ENCODE measurements around the gene ZMYND8. TPM values are rescaled to one million over a fixed set of nuclear protein-coding genes. Genes with fewer than 3 reads are reported as not detected.
"Not testable (repeated sequence)": the region's sequence is repeated elsewhere in the genome, so short reads cannot be mapped to it uniquely, and the experiment has no call there.

The ZMYND8 gene
- total RNA-seq, 1 donor from 2014 or later, result 27.4 TPM

DNA sequence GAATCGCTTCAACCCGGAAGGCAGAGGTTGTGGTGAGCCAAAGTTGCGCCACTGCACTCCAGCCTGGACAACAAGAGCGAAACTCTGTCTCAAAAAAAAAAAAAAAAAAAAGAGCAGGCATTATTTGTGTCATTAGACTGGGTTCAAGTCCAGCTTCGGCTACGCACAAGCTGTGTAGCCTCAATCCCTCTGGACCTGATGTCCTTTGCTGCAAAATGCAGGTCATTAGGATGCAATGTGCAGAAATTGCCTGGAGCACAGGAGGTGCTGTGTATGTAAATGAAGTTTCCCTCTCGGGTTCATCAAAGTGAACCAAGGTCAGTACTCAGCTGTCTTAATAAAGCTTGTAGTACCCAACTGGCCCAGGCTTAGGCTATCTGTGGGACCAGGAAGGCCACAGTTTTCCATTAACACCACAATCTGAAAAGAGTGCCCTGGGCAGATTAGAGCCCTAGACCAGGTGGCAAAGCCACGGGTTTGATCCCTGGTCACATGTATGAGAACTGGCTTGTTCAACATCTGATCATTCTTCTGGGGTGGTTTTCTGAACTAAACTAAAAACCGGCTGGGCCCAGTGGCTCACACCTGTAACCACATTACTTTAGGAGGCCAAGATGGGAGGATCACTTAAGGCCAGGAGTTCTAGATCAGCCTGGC, 155.3 kb downstream of the ZMYND8 start:
- ATAC-seq, result no peak

- ATAC-seq, result no peak
Measured at GRCh38 chr20:47198996-47199552, 157.4 kb downstream of the ZMYND8 start.

DNA sequence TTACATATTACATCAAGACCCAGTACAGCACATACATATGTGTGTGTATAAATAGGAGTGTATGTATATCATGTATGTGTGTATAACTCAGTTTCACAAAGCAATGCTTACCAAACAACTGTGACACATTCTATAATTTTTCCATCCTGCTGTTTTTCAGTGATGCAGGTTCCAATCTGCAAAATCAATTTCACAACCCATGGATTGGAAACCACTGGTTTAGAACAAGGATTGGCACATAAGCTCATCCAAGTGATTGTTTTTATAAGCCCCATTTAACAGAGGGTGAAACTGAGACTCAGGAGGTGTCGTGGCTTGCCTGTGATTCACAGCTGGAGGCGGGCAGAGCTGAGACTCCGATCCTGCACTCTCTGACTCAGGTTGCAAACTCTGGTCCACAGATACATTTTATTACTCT, 158.2 kb downstream of the ZMYND8 start:
- ATAC-seq, result peak; percentile 81

DNA sequence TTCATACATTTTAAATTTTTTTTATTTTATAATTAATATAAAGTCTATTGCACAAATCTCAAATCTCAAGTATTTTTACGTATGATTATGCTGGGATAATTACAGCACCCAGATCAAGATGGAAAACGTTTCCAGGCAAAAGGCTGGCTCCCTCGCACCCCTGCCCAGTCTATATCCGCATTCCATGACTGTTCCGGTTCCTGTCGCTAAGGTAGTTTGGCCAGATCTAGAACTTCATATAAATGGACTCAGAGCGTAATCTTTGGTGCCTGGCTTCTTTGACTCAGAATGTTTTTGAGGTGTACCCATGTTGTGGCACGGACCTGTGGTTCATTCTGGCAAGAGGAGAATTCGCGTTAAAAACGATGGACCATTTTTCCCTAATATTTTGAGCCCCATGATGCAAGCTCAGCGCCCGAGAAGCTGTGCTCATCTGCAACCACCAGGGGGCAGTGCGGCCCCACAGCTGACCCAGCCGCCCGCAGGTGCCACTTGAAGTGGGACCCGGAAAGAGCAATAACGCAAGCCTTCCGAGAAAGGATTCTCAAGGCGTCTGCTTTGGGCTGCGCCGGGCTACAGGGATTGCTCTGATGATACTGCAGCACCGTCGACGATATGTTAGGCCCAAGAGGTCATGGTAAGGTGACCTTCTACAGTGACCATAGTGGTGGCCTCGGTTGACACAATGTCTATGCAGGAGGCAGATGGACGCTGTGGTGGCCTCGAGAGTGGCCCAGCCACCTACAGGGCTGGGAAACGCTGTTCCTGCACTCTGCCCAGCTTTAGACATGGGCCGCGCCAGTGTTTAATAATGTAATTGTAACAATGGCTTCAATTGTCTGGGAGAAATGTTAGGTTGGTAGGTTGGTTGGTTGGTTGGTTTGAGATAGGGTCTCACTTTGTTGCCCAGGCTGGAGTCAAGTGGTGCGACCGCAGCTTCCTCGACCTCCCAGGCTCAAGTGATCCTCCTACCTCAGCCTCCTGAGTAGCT, 160.1 kb downstream of the ZMYND8 start:
- ATAC-seq, result peak; percentile 71

- peak; percentile 8 for ATAC-seq
Measured at GRCh38 chr20:47195573-47195972, 160.9 kb downstream of the ZMYND8 start.

- no peak for ATAC-seq
Measured at GRCh38 chr20:47191956-47192355, 164.5 kb downstream of the ZMYND8 start.

GRCh38 chr20:47191074-47191673, 165.3 kb downstream of the ZMYND8 start:
- ATAC-seq, result peak; percentile 77

GRCh38 chr20:47189060-47189459, 167.4 kb downstream of the ZMYND8 start:
- no peak for ATAC-seq

DNA sequence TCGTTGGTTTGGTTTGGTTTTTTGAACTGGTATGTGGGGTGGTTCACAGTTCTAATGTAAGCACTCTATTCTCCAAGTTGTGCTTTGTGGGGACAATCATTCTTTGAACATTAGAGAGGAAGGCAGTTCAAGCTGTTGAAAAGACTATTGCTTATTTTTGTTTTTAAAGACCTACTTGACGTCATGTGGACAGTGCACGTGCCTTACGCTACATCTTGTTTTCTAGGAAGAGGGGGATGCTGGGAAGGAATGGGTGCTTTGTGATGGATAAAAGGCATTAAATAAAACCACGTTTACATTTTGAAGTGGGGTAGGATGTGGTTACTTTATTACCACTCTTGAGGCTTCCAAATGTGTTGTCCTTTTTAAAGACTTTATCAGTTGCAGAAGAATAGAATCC, 168.0 kb downstream of the ZMYND8 start:
- ATAC-seq, result no peak

GRCh38 chr20:47187450-47188195, 168.9 kb downstream of the ZMYND8 start:
- no peak for ATAC-seq

DNA sequence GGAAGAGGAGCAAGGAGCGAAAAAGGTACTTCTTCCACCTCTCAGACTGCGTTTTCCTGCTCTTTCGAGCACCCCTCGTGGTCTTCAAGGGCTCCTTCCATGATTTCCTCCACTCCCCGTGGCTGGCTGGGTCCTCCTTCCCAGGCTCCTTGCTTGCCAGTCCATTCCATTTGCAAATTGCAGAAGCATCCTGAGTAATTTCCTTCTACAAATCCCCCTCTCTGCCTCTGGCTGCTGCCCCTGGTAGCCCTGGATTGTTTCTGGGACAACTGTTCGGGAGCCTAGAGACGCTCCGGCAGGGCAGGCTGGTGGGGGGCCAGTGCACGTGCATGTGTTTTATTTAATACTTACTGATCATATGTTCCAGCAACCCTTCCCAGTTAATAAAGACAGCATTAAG, 173.1 kb downstream of the ZMYND8 start:
- ATAC-seq, result no peak

- peak; percentile 94 for ATAC-seq
Measured at GRCh38 chr20:47181056-47181862, 175.2 kb downstream of the ZMYND8 start.

- ATAC-seq, result no peak
Measured at GRCh38 chr20:47179267-47179666, 177.2 kb downstream of the ZMYND8 start.

- ATAC-seq, result no peak
Measured at GRCh38 chr20:47178851-47179250, 177.6 kb downstream of the ZMYND8 start.

DNA sequence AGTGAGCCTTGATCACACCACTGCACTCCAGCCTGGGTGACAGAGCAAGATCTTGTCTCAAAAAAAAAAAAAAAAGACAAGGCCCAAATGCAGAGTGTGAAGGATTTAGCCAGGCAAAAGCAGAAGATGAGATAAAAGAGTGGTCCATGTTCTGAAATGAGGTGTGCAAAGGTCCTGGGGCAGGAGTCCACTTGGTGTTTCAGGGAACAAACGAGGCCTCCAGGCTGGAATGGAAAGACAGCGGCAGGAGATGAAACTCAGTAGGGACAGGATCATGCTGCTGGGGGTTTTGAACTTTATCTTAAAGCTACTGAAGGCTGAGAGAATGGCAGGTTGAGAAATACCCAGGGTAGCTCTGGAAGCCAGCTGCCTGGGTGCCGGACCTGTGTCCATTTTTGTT, 178.2 kb downstream of the ZMYND8 start:
- no peak for ATAC-seq

DNA sequence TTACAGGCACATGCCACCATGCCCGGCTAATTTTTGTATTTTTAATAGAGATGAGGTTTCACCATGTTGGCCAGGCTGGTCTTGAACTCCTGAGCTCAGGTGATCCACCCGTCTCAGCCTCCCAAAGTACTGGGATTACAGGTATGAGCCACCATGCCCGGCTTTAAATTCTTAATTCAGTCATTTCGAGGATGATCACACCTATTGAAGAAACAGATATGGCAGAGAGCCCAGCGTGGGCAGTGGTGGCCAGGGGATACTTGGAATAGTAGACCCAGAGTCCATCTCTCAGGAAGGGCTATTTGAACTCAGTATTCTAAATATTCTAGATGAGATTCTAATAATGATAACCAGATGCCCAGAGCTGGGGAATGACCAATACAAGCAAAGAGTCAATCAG, 180.3 kb downstream of the ZMYND8 start:
- ATAC-seq, result not testable (repeated sequence)

DNA sequence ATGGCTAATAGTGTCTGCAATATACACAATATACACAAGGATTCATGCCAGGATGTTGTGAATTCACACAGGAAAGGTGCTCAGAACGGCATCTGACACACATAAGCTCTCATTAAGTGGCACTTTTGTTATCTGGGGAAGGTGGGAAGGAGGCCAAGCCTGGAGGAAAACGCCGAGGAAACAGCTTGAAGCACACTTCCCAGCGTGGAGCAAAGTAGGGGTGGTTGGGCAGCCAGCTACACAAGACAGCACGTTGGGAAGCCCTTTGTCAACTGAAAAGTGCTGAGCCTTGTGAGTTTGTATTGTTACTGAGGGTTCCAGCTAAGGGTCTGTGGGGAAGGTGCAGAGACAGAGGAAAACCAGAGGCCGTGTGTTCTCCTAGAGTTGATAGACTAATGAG, 181.0 kb downstream of the ZMYND8 start:
- ATAC-seq, result no peak

DNA sequence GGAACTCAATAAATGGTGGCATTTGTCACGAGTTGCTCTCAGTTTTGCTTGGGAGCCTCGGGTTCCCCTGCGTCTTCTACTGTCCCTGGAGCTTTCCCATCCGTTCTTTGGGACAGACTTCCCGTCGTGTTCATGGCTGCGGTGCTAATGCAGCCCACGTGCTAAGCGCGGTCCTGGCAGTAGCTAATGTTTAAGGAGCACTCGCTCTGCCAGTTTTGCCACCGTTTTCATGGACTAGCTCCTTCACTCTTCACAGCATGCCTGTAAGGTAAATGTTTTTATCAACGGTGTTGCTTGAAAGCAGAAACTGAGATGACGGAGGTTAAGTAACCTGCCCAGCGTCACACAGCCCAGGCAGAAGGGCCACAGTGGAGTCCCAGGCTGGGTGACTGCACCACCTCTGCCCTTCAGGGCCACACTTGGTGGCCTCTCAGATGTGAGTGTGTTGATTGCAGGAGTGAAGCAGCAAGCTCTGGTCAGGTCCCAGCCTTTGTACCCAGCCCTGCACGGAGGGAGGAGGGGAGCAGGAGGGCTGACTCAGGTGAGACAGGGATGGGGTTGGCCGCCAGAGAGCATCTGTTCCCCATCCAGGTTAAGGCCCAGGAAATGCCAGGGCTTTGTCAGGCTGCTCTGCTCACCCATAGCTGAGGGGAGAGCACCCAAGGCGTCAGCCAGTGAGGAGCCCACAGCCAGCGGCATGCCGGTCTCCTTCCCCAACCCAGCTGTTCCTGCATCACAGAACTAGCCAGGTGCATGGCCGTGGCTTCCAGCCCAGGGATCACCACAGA, 181.8 kb downstream of the ZMYND8 start:
- ATAC-seq, result no peak

GRCh38 chr20:47173596-47174216, 182.8 kb downstream of the ZMYND8 start:
- no peak for ATAC-seq

DNA sequence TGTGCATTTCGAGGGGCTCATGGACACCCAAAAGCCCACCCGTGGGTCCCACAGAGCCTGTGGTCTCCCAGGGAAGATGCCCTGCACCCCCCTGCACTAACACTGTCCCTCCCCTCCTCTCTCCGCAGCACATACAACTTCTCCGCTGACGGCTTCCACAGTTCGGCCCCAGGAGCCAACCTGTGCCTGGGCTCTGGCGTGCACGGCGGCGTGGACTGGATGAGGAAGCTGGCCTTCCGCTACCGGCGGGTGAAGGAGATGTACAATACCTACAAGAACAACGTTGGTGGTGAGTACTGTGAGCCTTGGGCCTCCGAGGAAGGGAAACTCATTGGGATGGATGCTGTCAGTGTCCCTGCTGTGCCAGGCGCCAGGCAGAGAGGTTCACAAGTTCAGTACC, 183.9 kb downstream of the ZMYND8 start:
- ATAC-seq, result no peak
